Calu3 (cell line): ENCODE measurements around the gene CHN1. TPM values are rescaled to one million over a fixed set of nuclear protein-coding genes. Genes with fewer than 3 reads are reported as not detected.

Experiments used
- BruUV-seq: library from RNA; stranded (reverse); fragments of 400-500 nt; replicated peaks from 2 replicates; lab custom pipeline; 2021; lab: Mats Ljungman, UMichigan
- CTCF ChIA-PET: fragments of 300-600 bp; sonication (Branson Sonifier 250); formaldehyde crosslinking; loops from one replicate; lab custom pipeline; 2022; ENCODE audit warnings: antibody characterized with exemption; lab: Charles Lee
- DNase-seq: peaks from one replicate; pipeline ENCODE4 v3.0.0; 2022
- H3K27ac Mint-ChIP-seq: one replicate; pipeline ENCODE4 v1.8.0; 2022; ENCODE audit warnings: mixed read lengths; ENCODE audit not compliant: unreplicated experiment
- H3K27me3 Mint-ChIP-seq: one replicate; pipeline ENCODE4 v1.8.0; 2022; ENCODE audit warnings: mixed read lengths; ENCODE audit not compliant: unreplicated experiment
- H3K36me3 Mint-ChIP-seq: one replicate; pipeline ENCODE4 v1.8.0; 2022; ENCODE audit warnings: mild to moderate bottlenecking, moderate library complexity, mixed read lengths; ENCODE audit not compliant: insufficient read depth, unreplicated experiment
- H3K4me1 Mint-ChIP-seq: one replicate; pipeline ENCODE4 v1.8.0; 2022; ENCODE audit warnings: mild to moderate bottlenecking, low read depth, mixed read lengths; ENCODE audit not compliant: unreplicated experiment
- H3K4me3 Mint-ChIP-seq: one replicate; pipeline ENCODE4 v1.8.0; 2022; ENCODE audit warnings: mild to moderate bottlenecking, low read depth, moderate library complexity, mixed read lengths; ENCODE audit not compliant: unreplicated experiment
- H3K9me3 Mint-ChIP-seq: one replicate; pipeline ENCODE4 v1.8.0; 2022; ENCODE audit warnings: low read depth, mixed read lengths; ENCODE audit not compliant: unreplicated experiment
- CTCF ChIP-seq: fragments of 200-600 bp; IDR thresholded peaks from one replicate; pipeline ENCODE4 v1.8.0; 2022; ENCODE audit warnings: antibody characterized with exemption; ENCODE audit not compliant: unreplicated experiment
- intact Hi-C: fragments of 100-400 bp; cut with micrococcal nuclease; formaldehyde crosslinking; loops from one replicate; pipeline ENCODE4 v1.10.0; 2022; ENCODE audit not compliant: unreplicated experiment
- total RNA-seq: library from RNA; stranded (reverse); gene quantifications from 2 replicates; pipeline ENCODE4 v1.2.3, GENCODE V29; 2022

CHN1 gene
- total RNA-seq, 1 experiment from 2014 or later, result 2.4 TPM

GRCh38 chr2:174858745-174859144 lies 146.4 kb downstream of the CHN1 start:
- Mint-ChIP-seq H3K36me3 (no peaks in the 10 kb centered on the region), H3K4me1 (no peaks in the 10 kb centered on the region), H3K27ac (no peak overlapping the region), H3K9me3 (no peaks in the 10 kb centered on the region), H3K4me3 (no peak overlapping the region), H3K27me3 (no peaks in the 10 kb centered on the region)
- no TSS peak for BruUV-seq
- intact Hi-C loops, result no loop called here
- DNase-seq, result no peak
- TF ChIP-seq CTCF, result no peak
- CTCF ChIA-PET, result no interaction called here

- no peaks in the 10 kb centered on the region for H3K27me3 Mint-ChIP-seq
- no peaks in the 10 kb centered on the region for H3K4me1 Mint-ChIP-seq
- H3K9me3 Mint-ChIP-seq, result no peaks in the 10 kb centered on the region
- DNase-seq, result no peak
- H3K4me3 Mint-ChIP-seq, result no peak overlapping the region
- CTCF ChIA-PET, result no interaction called here
- intact Hi-C loops, result no loop called here
- H3K27ac Mint-ChIP-seq, result no peak overlapping the region
- BruUV-seq, result no TSS peak
- no peaks in the 10 kb centered on the region for H3K36me3 Mint-ChIP-seq
- no peak for TF ChIP-seq CTCF
Observed at GRCh38 chr2:174856447-174856846, 148.7 kb downstream of the CHN1 start.

DNA sequence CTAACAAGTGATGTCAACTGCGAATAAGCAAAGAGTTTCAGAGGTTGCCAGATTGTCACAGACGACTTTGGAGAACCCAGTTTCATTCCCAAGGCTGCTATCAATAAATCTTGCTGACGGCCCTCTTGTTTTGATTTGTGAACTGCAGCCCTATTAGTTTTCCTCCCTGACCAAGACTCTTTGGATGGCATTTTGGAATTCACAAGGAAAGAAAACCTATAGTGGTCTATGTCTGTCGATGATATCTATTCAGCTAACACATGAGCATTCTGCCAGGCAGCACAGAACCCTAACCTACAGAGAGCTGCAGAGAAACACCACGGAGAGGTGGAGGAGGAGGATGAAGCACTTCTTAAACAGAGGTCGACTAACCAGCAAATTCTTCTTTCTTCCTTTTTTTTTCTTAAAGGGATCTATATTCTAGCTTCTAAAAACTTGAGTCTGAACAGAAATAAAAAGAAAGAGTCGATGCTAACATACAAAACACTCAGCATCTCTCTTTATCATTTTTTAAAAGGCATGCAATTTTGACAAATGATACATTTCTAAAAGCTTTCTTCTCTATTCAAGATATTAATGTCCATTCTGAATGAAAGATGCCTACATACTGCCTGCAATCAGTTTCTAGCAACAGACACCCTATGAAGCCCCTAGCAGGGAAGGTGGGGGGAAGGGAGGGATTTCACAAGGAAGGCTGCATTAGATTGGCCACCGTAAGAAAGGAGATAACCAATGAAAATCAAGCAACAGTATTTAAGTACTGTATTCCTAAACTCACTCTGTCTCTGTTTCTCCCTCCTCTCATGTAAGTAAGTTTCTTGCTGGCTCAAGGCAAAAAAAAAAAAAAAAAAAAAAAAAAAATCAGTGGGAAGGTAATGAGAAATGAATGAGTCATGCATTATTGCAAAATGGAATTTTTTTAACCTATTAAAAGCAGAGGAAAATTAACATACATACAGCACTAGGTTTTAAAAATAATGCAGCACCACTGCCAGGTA lies 157.9 kb downstream of the CHN1 start:
- Mint-ChIP-seq H3K4me1 (peaks cover 13% of the 10 kb centered on the region), H3K27me3 (no peaks in the 10 kb centered on the region), H3K27ac (no peak overlapping the region), H3K4me3 (no peak overlapping the region), H3K9me3 (no peaks in the 10 kb centered on the region), H3K36me3 (no peaks in the 10 kb centered on the region)
- TF ChIP-seq CTCF, result no peak
- DNase-seq, result peak; percentile 4
- no TSS peak for BruUV-seq
- CTCF ChIA-PET, result no interaction called here
- intact Hi-C loops, result no loop called here

DNA sequence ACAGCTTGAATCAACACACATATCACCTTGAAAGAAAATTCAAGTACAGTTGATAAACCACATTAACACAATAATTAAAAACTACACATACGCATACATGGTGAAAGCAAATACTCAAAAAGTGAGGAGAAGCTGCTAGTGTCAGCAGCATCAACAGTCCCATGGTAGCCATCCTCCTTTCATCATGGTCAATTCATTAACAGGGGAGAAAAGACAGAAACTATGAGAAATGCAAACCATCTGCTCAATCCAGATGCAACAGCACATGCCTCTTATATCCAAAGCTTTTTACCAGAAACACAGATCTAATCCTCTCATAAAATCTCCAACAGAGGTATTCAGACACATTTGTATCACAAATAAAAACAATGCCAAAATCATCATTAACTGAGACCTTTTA lies 159.0 kb downstream of the CHN1 start:
- Mint-ChIP-seq H3K4me3 (no peak overlapping the region), H3K36me3 (no peaks in the 10 kb centered on the region), H3K27me3 (no peaks in the 10 kb centered on the region), H3K4me1 (peaks cover 13% of the 10 kb centered on the region), H3K27ac (no peak overlapping the region), H3K9me3 (no peaks in the 10 kb centered on the region)
- BruUV-seq, result no TSS peak
- no peak for TF ChIP-seq CTCF
- intact Hi-C loops, result no loop called here
- no peak for DNase-seq
- CTCF ChIA-PET, result no interaction called here
